Left forelimb (tissue), 1 donor: ENCODE measurements around the gene PCNX2.
"Not testable (repeated sequence)": the region's sequence is repeated elsewhere in the genome, so short reads cannot be mapped to it uniquely, and the experiment has no call there.

ENCODE experiments used
- DNase-seq: peaks from one replicate; pipeline ENCODE4 v3.0.0-alpha.2; 2018; ENCODE audit warnings: low spot score

PCNX2 gene

DNA sequence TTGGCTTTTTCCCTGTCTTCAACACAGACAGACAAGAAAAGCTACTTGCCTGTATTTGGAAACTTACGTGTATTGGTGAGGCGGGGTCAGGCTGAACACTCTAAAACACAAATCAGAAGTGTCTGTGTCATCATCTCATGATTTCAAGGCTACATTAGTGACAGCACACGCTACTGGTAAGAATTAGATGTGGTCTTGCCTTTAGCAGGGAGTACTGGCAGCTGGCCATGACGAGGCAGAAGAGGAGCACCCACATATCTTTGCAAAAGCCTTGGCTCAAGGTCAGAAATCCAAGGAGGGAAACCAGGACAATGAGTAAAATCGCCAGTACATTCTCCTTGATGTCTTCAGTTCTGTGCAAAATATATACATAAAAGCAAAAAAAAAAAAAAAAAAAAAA, 77.7 kb downstream of the PCNX2 start:
- no peak for DNase-seq

DNA sequence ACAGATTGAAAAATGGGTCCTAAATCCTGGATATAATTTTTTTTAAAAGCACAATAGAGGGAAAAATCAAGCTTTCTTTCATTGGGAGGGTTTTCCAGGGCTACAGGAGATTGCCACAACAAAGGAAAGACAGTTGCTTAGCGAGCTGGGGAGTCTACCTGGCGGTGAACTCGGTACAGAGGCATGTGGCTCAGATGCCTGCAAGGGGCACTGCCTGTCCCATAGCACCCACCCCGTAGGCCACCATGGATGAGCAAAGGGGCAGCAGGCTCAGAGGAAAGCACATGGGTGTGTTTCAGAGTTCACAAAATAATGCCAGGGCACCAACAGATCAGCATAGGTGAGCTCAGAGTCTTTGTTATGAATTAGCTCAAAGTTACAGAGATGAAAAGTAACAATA, 79.5 kb downstream of the PCNX2 start:
- no peak for DNase-seq

DNA sequence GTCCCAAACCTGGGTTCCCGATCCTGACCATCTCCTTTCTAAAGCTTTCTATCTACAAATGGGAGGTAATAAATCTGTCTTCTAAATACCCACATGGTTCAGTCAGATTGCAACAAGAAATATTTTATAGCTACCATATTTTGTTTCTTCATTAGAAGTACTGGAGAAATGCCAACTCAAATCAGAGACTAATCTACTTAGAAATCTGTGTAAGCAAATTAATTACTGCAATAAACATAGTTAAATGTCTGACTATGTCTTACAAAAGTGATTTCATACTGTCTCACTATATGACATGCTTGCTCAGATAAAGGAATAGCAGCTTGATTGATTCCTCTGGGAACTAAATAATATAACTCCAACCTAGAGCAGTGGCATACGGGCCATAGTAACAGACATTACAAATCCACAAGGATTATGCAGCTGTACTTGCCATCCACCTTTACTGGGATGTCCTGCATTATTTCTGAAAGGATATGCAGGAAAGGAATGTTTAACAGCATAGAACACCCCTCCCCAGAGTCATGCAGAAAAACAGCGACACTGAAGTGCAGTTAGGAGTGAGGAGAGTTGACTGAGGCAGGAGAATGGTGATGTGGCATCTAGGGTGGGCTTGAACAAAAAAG, 80.3 kb downstream of the PCNX2 start:
- DNase-seq = no peak

DNA sequence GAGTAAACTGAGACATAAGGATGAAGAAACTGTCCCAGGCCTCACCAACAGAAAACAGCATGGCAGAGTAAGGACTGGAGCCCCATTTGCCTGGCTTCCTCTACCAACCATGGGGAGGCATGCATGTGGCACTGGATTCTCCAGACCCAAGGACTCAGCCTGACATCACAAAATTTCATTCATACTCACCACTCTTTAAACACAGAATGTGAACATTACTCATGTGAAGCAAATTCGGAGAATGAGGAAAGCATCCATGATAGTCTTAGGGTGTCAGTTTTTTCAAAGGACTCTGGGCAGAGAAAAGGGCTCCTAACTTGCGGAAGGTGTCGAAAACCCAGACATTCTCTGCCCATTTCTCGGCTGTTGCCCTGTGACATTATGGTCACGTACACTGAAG, 83.9 kb downstream of the PCNX2 start:
- DNase-seq = no peak

DNA sequence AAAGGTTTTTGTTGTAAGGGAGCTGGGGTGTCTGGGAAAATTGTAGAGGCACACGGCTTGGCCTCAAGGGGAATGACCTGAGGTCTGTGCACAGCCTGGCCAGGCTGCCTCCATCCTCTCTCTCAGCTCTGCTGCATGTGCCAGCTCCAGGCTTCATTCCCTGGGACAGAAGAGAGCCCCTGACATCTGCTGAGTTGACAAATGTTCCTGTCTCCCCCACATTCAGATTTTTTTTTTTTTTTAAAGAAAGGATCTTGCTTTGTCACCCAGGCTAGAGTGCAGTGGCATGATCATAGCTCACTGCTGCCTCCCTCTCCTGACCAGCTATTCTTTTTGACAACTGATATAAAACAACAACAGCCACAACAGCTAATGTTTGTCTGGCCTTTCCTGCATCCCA, 84.4 kb downstream of the PCNX2 start:
- DNase-seq = no peak

DNA sequence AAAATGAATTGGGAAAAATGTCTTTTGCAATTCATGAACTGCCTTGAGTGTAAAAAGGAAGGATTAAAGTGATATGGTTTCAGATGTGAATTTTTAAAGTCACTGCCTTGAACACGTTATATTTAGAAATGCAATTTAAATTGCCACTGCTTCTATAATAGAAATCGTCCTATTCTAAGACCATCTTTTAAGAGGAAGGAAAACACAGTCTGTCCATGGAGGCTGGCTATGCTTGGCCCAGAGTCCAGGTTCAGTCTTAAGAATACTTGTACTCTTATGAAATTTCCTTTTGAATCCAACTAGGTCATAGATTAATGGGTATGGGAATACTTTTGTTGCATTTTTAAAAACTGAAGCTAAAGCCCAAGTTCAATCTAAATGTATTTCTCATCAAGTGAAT, 86.0 kb downstream of the PCNX2 start:
- no peak for DNase-seq

DNA sequence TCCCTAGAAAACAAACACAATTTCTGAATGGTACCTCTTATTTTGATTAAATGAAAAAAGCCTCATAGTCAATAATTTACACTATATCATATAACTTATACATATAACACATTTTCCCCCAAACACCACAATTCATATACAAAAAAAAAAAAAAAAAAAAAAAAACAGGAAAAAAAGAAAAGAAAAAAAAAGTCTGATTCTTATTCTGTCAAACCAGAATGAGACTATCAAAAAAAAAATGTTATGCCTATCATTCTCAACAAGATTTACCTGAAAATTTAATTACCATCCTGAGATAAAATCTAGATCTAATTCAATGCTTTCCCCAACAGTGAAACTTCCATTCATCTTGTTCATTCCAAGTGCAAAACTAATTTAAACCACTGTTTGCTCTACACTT, 86.8 kb downstream of the PCNX2 start:
- DNase-seq = no peak

DNA sequence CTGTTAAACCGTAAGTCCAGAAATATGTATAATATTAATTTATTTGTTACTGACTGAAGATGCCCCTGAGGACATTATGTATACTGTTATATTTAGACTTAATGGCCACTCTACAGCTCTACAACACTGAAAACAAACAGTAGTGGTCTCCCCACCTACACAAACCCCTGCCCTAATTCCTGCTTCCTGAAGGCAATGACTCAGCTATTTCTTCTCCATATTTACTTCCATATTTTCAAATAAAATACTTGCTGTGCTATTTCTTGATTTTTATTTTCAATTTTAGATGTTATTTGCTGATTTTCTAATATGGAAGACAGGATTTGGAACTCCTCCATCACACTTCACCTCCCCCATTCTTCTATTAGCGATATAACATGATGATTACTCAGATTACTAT, 97.6 kb downstream of the PCNX2 start:
- DNase-seq = no peak

DNA sequence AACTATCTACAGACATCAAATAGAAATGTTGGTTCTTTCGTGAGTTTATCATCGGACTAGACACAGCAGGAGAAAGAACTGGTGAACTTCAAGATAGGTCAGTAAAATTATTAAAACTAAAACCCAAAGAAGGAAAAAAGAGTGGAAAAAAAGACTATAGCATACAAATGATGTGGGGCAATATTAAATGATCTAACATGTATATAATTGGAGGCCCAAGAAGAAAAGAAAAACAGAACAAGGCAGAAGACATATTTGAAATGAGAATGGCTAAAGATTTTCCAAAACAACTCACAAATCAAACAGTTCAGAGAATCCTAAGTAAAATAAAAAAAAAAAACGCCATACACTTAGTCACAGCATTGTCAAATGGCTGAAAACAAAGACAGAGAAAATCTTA, 101.8 kb downstream of the PCNX2 start:
- no peak for DNase-seq

DNA sequence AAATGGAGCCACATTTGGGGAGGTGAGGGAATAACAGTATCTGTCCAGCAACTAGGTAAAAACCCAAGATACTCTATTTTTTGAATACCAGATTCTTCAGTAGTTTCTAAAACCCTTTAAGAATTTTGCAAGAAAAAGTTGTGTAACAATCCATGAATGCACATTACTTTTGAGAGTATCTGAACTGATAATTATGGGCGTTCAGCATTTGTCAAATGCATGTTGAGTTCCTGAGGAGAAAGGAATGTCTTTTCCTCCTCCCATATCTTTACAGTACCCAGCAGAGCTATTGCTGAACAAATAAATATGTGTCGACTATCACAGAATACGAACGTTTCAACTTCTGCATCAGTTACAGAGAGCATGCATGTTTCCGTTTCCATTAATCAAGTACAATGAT, 104.5 kb downstream of the PCNX2 start:
- no peak for DNase-seq

DNA sequence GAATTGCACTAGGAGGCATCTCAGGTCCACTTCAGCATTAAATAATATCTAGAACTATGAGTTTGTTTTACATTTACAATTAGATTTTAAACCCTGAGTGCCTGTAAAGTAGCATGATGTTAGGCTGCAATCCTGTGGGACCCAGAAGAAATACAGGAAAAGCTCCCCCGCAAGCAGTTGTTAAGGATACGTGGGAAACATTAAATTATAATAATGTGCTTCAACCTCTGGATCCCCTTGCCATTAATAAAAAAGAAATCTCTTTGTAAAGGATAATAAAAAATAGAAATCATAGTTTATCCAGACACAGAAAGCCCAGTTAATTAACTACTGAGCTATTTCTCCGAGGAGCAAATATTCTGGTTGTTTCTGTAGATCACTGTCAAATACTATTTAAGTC, 106.0 kb downstream of the PCNX2 start:
- DNase-seq = no peak

DNA sequence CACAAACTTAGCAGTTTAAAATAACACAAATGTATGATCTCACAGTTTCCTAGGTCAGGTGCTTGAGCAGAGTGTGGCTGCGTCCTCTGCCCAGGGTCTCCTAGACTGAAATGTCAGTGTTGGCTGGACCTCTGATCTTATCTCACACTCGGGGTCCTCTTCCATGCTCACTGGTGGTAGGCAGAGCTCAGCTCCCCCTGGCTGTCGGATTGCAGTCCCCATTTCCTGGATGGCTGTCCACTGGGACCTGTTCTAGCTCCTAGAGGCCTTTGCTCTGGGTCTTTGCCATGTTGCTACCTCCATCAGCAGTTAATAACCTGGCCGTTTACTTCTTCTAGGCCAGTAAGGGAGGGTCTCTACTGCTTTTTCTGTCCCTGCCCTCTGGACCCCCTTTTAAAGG, 107.5 kb downstream of the PCNX2 start:
- no peak for DNase-seq

DNA sequence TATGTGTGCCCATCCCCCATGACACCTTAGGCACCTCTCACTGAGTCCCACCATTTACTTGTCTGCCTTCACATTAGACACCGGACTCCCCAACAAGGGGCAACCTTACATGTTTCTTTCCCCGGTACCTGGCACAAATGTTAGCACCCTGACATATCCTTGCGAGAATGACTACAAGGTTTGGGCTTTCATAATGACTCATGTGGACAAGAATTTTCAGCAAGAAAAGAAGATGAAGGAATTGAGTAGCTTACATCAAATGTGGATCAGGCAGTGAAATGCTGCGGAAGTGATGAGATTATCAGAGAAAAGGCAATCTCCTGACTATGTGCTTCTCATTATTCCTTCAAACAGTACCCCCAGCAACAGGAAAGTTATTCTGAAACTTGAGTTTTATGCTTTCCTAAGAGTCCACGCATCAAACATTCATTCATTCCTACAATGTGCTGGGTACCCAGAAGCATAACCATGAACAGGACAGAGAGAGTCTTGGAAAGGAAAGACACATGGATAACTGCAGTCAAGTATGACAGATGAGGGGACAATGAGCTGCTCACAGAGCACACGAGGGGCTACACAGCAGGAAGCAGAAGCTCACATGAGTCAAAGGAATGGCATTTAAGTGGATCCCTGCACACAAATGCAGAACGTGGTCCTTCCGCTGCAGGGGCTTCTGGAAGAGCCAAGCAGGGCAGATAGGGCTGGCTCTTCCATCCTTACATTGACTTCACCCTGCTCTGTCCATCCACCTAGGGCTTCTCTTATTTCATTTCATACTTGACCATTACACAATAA, 112.1 kb downstream of the PCNX2 start:
- no peak for DNase-seq

DNA sequence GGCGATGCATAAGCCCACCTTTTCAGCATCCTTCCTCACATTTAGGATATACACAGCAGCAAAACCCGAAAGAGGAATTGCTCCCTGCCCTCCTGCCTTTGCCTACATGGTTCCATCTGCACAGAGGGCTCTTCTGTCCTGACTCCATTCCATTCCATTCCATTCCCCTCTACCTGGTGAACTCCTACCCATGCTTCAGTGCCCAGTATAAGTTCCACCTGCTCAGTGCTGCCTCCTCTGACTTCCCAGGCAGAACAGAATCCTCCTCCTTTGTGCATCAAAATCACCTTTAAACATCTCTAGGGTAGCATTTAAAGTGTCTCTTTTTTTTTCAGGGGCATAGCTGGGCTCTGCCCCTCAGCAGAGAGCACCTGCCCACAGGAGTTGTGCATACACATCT, 112.9 kb downstream of the PCNX2 start:
- no peak for DNase-seq

DNA sequence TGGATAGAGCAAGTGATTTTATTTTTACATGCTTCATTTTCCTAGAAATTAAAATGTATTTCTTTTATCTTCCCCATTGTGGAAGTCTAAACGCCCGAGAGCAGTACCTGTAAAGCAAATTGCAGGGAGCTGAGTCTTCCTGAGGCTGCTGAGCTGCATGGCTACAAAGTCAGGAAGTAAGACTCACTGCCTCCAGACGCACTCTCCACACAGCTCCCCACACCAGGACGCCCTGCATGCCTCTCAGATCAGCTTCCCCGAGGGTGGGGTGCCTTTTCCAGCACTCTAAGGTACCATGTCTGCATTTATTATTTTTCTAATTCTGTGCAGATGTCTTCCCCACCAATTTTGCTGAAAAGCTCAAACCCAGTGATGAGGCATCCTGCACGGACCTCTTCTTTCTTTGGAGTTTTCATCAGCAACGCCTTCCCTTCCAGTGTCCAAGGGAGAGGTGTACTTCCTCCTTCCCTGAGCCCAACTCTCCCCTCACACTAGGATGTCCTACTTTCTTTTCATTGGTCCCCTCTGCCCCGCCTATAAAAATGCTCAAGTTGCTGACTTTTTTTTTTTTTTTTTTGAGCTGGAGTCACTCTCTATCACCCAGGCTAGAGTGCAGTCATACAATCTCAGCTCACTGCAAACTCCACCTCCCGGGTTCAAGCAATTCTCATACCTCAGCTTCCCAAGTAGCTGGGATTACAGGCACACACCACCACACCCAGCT, 114.7 kb downstream of the PCNX2 start:
- no peak for DNase-seq

DNA sequence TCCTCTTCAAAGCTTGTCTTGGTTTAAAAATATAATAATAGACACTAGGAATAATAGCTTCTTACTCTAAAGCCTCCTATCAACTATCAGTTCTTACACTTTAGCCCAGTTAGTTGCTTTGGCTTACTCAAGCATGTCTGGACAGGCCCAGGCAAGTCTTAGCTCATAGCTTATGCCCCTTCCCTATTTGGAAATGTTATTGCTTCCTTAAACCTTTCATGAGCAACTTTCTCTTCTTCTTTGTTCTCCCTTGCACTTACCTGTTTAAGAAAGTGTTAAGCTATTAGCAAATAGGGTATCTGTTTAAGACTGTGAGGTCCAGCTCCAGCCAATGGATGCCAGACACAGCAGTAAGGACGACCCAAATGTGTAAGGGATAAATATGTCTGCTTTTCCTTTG, 115.9 kb downstream of the PCNX2 start:
- not testable (repeated sequence) for DNase-seq

DNA sequence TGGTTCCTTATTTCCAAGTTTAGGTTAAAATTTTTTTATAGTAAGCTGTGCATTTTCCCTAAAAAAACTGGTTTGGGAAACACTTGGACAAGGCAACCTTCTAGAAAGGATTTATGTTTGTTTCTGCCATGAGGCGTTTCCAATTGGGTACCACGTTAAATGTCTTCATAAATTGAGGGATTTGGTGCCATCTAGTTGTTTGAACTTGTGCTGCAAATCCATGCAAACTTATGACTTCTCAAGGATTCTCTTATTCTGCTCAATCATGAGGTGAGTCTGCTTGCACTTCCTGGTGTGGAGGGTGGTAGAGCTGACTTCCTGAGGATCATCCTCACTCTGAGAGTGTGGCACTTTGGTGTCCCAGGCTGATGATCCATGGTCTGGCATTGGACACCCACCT, 123.3 kb downstream of the PCNX2 start:
- DNase-seq = no peak

DNA sequence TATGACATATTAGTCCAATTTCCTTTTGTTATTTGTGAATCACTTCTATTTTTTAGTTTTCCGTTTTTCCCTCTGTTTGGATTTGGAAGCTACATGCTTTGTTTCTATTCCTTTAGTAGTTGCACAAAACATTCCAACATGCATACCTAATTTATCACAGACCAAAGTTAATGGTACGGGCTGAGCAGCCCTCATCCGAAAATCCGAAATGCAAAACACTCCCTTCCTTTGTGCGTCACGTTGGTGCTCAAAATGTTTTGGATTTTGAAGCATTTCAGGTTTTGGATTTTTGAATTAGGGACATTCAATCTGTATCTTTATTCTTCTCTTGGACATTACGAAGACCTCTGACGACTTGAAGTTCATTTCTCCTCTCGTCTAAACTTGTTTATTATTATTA, 124.8 kb downstream of the PCNX2 start:
- DNase-seq = no peak

DNA sequence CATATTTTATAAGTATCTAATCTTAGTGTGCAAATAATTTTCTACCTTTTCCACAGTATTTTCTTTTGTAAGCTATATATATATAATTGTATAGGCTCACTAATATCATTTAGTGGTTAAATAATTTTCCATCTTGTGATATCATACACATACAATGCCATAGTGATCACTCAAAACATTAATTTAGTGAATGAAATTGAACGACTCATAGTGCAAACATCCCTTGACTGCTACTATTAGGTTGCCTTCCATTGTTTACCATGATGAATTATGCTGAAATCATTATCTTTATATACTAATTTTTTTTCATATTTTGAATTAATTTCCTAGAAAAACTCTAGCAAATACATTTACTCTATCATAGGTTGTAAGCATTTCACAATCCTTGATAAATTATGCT, 127.1 kb downstream of the PCNX2 start:
- DNase-seq = no peak

DNA sequence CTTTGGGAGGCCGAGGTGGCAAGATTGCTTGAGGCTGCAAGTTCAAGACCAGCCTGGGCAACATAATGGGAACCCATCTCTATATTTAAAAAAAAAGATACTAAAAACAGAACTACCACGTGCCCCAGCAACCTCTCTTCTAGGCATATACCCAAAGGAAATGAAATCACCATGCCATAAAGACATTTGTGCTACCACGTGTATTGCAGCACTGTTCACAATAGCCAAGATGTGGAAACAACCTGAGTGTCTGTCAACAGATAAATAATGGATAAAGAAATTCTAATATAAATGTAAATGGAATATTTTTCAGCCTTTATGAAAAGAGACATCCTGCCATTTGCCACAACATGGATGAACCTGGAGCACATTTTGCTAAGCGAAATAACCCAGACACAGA, 128.6 kb downstream of the PCNX2 start:
- no peak for DNase-seq

DNA sequence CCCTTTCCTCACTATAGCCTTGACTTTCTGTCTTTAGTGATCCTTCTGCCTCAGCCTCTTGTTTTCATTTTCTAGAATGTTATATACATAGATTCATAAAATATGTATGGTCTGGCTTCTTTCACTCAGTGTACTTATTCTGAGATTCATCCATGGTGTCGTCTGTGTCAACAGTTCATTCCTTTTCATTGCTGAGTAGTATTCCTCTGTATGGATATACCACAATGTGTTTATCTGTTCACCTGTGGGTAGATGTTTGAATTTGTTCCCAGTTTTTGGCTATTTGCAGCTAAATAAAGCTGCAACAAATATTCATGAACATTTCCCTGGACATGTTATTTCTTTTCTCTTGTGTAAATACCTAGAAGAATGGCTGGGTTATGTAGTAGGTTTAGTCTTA, 131.8 kb downstream of the PCNX2 start:
- DNase-seq = no peak

DNA sequence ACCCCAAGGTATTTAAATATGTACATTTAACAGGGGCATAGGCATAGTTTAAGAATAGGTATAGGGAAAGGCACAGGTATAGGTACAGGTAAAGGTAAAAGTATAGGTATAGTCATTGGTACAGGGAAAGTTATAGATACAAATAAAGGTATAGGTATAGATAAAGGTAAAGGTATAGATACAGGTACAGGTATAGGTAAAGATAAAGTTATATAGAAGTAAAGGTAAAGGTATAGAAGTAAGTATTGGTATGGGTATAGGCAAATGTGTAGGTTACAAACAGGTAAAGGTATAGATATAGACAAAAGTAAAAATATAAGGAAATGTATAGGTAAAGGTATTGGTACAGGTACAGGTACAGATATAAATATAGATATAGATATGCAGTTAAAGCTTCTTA, 137.2 kb downstream of the PCNX2 start:
- no peak for DNase-seq

DNA sequence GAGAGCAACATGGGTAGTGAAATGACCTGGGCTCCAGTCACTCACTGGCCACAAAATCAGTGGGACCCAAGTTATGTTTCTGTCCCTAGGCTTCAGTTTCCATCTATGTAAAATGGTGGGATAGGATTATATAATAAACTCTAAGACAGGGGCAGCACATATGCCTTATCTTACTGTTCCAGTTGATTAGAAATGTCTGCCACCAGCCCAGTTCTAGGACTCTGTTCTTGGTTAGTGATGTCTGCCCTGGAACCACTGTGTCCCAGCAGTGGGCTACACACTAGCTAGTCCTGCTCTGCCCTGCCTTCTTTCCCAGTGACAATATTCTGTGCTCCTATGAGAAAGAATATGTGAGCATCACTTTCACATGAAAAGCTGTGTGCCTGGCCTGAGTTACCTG, 138.3 kb downstream of the PCNX2 start:
- no peak for DNase-seq
